Fibroblast of villous mesenchyme (primary cell): ENCODE data around the gene ATAT1. TPM values are rescaled to one million over a fixed set of nuclear protein-coding genes. Genes with fewer than 3 reads are reported as not detected.

Experiments
- DNase-seq: peaks from one replicate; pipeline ENCODE4 v3.0.0-alpha.2; 2010; ENCODE audit warnings: low read depth
- H3K4me3 ChIP-seq: 2 replicates; pipeline ENCODE4 v1.5.1; 2011; ENCODE audit warnings: low read depth, mild to moderate bottlenecking, low read length
- total RNA-seq: library from RNA; depleted of rRNA; stranded (reverse); fragments of >200 nt; gene quantifications from 2 replicates; pipeline ENCODE4 v1.2.3, GENCODE V29; 2012
- TF ChIP-seq, protein P1 (sequence below): IDR thresholded peaks from 2 replicates; pipeline ENCODE4 v1.5.1; 2012; ENCODE audit warnings: low read depth, mild to moderate bottlenecking, low read length; ENCODE audit not compliant: insufficient read depth

The ATAT1 gene
- total RNA-seq, 1 donor = 5.2 TPM

DNA sequence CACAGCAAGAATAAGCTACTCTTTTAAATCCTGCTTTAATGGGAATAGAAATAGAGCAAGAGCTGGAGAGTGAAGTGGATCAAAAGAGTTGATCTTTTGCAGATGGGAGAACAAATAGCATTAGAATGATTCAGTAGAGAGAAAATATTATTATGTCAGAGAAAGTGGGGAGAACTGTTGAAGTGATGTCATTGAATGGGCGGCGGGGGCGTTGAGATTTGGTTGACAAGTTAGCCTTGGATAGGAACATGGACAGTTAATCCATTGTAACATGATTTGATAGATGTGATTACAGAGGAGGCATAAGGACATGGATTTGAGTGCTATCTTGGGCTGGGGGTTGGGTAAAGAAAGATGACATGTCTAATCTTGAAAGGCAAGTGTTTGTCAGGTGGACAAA lies 9.2 kb downstream of the ATAT1 start:
- H3K4me3 ChIP-seq = no peak overlapping the region
- DNase-seq = no peak
- TF ChIP-seq, protein P1, sequence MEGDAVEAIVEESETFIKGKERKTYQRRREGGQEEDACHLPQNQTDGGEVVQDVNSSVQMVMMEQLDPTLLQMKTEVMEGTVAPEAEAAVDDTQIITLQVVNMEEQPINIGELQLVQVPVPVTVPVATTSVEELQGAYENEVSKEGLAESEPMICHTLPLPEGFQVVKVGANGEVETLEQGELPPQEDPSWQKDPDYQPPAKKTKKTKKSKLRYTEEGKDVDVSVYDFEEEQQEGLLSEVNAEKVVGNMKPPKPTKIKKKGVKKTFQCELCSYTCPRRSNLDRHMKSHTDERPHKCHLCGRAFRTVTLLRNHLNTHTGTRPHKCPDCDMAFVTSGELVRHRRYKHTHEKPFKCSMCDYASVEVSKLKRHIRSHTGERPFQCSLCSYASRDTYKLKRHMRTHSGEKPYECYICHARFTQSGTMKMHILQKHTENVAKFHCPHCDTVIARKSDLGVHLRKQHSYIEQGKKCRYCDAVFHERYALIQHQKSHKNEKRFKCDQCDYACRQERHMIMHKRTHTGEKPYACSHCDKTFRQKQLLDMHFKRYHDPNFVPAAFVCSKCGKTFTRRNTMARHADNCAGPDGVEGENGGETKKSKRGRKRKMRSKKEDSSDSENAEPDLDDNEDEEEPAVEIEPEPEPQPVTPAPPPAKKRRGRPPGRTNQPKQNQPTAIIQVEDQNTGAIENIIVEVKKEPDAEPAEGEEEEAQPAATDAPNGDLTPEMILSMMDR = no peak

DNA sequence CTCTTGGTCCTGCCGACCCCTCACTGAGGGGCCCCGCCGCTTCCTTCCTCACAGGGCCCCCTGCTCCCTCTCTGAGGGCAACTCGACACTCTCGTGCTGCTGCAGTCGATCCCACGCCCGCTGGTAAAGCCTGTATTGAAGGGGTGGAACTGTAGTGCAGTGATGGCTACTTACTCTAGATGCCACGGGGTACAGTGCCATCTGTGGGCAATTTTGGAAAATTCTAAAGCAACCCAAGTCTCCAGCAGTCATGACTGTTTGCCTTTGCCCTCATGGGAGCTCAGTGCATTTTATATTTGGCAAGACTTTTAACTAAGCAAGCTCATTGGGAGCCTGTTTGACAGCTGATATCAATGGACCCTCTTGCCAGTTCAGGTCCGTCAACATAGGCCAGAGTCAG lies 13.8 kb downstream of the ATAT1 start:
- TF ChIP-seq, protein P1 = no peak
- no peak for DNase-seq
- no peak overlapping the region for H3K4me3 ChIP-seq

DNA sequence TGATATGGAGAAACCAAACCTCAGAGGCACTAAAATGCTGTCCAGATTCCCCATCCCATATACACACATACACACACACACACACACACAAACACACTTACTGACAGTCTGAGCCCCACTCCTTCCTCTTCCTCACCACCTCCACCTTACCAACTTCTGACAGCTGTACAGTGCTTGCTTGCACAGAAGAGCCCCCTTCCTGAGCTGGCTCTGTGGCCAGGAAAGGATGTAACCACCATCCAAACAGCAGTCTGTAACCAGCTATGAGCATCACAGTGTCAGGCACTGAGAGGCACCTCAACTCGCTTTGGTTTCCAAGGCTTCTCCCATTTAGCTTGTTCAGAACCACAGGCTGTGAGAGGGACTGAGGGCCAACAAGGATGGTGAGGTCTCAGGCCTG lies 14.4 kb downstream of the ATAT1 start:
- no peak for DNase-seq
- TF ChIP-seq, protein P1 = no peak
- no peak overlapping the region for H3K4me3 ChIP-seq

DNA sequence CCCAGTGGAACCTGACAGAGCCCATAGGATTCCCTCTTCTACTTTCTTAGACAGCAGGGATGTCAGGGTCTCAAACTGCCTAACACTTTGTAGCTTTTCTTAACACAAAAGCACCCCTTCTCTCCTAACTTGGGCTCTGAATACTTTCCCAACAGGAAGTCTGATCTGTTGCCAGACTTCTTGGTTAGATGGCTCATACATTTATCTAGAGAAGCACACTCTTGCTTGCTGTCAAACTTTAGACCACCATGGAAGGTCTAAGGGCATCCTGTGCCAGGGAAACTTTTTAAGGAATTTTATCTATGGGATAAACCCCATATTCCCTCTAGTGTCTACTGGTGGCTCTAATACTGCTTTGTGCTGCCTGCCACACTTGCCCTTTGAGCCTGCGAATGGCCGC lies 17.0 kb downstream of the ATAT1 start:
- TF ChIP-seq, protein P1 = no peak
- DNase-seq = no peak
- H3K4me3 ChIP-seq = no peak overlapping the region

DNA sequence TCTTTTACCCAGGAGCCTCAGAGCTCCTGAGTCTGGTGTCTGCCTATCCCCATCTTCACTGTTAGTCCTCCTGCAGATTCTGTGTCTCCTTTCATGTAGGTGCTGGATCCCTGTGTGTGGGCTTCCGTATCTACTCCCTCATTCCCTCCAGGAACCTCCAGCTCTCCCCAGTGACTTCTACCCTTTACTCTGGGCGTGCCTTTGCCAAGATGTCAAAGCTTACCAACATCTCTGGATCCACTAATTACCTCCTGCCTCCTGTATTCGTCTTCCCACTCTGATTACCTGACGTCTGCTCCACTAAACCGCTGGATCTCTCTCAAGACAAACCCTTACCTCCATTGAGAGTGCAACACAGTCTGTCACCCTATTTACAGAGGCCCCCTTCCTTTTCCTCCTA lies 18.1 kb downstream of the ATAT1 start:
- no peak for DNase-seq
- no peak overlapping the region for H3K4me3 ChIP-seq
- TF ChIP-seq, protein P1 = no peak

DNA sequence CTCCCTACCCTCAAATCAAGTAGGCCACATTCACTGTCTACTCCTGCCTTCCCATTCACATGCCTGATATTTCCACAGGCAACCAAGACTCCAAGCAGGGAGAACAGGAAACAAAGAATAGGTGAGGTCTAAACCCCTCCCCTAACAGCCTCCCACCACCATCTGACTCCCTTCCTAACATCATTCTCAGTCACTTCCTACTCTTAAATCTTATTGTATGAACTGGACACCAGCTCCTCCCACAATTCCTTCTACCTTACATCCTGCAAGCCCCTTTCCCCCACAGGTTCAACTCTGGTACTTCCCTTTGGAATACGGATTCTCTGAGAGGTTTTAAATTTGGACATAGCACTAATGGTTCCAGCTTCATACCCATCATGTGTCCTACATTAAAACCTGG lies 19.3 kb downstream of the ATAT1 start:
- DNase-seq = no peak
- TF ChIP-seq, protein P1 = no peak

DNA sequence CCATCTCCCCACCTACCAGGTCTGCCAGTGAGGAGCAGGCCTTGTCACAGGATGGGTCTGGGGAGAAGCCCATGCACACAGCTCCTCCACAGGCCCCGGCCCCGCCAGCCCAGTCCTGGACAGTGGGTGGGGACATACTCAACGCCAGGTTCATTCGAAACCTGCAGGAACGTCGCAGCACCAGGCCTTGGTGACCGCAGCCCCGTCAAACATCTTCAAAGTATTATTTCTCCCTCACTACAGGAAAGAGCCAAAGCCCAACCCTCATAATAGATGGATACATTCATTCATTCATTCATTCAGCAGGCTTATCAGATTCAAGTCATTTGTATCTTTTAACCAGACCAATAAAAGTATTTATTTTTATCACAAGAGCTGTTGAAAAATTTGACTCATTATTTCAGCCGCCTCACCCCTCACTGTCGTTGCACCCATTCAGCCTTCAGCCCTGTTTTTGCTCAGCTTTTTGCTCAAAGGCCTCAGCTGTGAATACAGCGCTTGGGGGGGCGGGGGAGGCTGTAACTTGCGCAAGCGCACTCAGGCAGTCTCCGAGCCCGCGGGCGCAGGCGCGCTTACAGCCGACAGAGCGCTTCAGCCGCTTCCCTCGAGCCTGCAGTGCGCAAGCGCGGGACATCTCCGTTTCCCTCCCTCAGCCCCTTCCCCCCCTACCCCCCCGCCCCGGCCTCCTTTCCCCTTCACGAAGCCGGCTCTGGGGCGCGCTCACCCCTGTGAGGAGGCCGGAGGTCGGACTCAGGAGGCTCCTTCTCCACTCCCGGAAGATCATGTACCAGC lies 20.0 kb downstream of the ATAT1 start, which contains the start of gene C6orf136:
C6orf136 (plus strand) TSS at position 684 of the 792 bp plus-strand sequence; CDS start at position 783, 99 bp downstream.
- TF ChIP-seq, protein P1 = no peak
- peak within 1 kb of the TSS; percentile 91 for H3K4me3 ChIP-seq
- peak; percentile 91 for DNase-seq

More for the DNA sequence above, 19.3 kb downstream of the ATAT1 start:
- H3K4me3 ChIP-seq = no peak overlapping the region
